Activated naive CD4-positive, alpha-beta T cell treated with Interleukin-2 at 50 U/mL for 16 hours (primary cell): ENCODE data around the gene PDCD11.
A peak's percentile ranks its signal among the peaks of the same experiment; 100 is the strongest.
"Not testable (repeated sequence)": the region's sequence is repeated elsewhere in the genome, so short reads cannot be mapped to it uniquely, and the experiment has no call there.

Experiments used
- DNase-seq: peaks from one replicate; pipeline ENCODE4 v3.0.0-alpha.2; 2020

Gene PDCD11, protein sequence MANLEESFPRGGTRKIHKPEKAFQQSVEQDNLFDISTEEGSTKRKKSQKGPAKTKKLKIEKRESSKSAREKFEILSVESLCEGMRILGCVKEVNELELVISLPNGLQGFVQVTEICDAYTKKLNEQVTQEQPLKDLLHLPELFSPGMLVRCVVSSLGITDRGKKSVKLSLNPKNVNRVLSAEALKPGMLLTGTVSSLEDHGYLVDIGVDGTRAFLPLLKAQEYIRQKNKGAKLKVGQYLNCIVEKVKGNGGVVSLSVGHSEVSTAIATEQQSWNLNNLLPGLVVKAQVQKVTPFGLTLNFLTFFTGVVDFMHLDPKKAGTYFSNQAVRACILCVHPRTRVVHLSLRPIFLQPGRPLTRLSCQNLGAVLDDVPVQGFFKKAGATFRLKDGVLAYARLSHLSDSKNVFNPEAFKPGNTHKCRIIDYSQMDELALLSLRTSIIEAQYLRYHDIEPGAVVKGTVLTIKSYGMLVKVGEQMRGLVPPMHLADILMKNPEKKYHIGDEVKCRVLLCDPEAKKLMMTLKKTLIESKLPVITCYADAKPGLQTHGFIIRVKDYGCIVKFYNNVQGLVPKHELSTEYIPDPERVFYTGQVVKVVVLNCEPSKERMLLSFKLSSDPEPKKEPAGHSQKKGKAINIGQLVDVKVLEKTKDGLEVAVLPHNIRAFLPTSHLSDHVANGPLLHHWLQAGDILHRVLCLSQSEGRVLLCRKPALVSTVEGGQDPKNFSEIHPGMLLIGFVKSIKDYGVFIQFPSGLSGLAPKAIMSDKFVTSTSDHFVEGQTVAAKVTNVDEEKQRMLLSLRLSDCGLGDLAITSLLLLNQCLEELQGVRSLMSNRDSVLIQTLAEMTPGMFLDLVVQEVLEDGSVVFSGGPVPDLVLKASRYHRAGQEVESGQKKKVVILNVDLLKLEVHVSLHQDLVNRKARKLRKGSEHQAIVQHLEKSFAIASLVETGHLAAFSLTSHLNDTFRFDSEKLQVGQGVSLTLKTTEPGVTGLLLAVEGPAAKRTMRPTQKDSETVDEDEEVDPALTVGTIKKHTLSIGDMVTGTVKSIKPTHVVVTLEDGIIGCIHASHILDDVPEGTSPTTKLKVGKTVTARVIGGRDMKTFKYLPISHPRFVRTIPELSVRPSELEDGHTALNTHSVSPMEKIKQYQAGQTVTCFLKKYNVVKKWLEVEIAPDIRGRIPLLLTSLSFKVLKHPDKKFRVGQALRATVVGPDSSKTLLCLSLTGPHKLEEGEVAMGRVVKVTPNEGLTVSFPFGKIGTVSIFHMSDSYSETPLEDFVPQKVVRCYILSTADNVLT (N-terminal part only)

DNA sequence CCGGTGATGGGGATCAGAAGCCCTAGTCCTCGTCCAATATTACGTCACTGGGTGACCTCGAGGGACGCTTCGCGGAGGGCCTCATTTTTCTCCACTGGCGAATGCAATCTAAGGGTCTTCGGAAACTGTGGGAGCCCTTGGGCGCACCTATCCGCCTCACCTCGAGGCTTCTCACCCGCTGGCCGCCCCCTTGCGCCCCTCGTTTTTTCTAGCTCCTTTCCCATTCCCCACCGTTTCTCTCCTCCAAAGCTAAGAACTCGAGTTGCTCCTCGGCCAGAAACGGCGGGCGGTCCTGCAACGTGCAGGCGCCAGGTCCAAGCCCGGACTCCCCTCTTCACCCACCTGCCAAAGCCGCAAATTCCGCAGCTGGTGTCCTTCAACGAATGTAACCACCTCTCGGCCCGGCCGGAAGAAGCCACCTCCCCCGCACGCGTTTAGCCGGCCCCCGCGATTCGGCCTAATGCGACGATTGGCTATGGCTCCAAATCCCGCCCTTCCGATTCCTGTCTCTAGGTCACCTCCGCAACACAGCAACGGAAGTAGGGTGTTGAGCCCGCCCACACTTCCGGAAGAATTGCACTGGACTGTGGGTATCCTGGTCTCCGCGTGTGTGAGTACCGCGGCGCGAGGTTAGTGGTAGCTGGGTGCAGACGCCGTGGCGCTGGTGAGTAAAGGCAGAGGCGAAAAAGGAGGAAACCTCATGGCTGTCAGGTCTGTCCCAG, at the start of gene PDCD11, which contains the start of gene ATP5MK:
TSS of gene PDCD11 (plus strand) at position 560 of the 722 bp plus-strand sequence. CDS start 1,801 bp downstream, outside the sequence.
TSS of gene ATP5MK (minus strand) at position 409 of the 722 bp plus-strand sequence. CDS start 4,018 bp downstream, outside the sequence.
- DNase-seq: peak; percentile 97

DNA sequence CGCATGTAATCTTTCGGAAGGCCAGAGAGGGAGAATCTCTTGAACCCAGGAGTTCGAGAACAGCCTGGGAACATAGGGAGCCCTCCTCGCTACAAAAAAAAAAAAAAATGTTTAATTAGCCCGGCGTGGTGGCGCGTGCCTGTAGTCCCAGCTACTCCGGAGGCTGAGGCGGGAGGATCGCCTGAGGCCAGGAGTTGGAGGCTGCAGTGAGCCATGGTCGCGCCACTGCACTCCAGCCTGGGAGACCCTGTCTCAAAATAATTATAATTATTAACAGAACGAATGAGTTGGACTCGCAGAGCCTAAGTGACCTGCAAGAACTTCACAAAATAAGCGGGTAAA, 46.3 kb upstream of the PDCD11 start:
- no peak for DNase-seq

DNA sequence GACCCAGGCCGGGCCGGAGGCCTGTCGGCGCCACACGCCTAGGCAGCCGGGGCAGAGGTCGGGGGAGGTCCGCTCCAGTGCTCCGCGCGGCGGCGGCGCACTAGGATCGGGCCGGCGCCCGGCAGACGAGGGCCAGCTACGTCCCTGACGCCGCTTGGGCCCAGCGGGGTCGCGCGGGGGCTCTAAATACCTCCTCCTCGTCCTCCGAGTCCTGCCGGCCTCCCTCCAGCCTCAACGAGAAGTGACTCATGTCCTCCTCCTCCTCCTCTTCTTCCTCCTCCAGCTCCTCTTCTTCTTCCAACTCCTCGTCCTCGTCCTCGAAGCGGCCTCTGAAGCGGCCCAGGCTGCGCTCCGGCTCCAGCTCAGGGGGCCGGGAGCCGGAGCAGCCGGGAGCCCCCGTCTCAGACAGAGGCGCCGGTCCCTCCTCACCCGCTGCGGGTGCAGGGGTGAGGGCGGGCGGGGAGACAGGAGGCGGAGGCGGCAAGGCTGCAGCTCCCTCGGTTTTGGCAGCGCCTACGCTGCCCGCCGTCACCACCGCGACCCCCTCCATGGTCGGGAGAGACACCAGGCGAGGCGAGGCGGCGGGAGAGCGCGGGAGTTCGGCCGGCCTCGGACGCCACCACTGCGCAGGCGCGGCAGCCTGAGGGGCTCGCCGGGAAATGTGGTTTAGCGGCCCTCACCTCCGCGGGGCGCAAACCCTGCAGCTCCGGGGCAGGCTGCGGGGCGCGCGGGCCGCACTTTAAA, 45.7 kb upstream of the PDCD11 start, which contains the start of gene PCGF6:
TSS of gene PCGF6 (minus strand) at position 624 of the 744 bp plus-strand sequence. CDS start at position 550, 74 bp downstream.
- DNase-seq: peak; percentile 75

DNA sequence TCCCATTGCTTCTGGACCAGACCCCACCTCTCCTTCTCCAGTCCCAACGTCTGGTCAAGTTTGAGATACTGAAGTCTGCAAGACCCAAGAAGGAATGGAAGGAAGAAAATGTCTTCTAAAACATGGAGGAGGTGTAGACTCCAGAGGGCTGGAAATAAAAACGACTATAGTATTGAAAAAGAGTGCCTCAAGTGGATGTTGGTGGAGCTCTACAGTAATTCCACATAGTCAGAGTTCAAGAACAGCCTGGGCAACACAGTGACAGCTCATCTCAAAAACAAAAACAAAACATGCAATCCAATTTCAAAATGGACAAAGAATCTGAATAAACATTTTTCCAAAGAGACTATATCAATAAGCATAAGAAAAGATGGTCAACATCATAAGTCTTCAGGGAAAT, 43.1 kb upstream of the PDCD11 start:
- DNase-seq: no peak

DNA sequence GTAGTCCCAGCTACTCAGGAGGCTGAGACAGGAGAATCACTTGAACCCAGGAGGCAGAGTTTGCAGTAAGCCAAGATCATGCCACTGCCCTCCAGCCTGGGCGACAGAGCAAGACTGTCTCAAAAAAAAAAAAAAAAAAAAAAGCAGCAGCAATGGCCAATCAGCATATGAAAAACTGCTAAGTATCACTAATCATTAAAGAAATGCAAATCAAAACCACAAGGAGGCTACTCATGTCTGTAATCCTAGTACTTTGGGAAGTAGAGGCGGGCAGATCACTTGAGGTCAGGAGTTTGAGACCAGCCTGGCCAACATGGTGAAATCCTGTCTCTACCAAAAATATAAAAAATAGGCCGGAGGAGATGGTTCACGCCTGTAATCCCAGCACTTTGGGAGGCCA, 41.9 kb upstream of the PDCD11 start:
- not testable (repeated sequence) for DNase-seq

DNA sequence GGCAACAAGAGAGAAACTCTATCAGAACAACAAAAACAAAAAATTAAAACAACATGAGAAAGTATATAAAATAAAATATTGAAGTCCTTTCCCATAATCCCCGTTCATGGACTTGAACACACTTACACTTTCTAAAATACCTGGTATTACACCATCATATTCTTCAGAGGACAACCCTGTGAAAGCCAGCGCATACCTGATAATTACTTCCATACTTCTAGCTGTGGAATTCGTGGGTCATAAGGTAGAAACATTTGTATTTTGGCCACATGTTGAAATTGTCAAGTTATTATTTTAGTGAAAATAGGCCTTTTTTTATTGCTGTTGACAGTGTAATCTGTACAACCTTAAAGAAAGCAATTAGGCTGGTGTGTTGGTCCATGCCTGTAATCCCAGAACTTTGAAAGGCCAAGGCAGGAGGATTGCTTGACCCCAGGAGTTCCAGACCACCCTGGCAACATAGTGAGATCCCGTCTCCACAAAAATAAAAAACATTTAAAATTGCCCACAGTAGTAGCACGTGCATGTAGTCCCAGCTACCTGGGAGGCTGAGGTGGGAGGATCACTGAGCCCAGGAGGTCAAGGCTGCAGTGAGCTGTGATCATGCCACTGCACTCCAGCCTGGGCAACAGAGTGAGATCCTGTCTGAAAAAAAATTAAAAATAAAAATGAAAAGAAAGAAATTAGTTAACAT, 40.4 kb upstream of the PDCD11 start:
- no peak for DNase-seq

DNA sequence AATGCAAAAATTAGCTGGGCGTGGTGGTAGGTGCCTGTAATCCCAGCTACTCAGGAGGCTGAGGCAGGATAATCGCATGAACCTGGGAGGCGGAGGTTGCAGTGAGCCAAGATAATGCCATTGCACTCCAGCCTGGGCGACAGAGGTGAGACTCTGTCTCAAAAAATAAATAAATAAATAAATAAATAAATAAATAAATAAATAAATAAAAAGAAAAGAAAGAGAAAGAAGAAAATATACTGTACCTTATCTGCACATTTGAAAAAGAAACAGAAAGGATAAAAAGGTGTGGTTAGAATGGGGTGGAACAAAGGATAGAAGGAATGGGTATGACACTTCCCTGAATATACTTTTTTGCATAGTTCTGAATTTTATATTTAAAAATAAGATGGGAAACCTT, 36.9 kb upstream of the PDCD11 start:
- DNase-seq: not testable (repeated sequence)

DNA sequence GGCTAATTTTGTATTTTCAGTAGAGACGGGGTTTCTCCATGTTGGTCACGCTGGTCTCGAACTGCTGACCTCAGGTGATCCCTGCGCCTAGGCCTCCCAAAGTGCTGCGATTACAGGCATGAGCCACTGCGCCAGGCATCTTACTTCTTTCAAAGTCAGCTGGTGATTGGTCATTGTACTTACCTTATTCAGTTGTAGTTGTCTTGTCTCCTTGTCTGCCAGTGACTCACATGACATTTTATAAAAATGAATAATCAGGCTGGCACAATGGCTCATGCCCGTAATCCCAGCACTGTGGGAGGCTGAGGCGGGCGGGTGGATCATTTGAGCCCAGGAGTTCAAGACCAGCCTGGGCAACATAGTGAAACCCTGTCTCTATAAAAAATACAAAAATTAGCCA, 35.6 kb upstream of the PDCD11 start:
- not testable (repeated sequence) for DNase-seq

DNA sequence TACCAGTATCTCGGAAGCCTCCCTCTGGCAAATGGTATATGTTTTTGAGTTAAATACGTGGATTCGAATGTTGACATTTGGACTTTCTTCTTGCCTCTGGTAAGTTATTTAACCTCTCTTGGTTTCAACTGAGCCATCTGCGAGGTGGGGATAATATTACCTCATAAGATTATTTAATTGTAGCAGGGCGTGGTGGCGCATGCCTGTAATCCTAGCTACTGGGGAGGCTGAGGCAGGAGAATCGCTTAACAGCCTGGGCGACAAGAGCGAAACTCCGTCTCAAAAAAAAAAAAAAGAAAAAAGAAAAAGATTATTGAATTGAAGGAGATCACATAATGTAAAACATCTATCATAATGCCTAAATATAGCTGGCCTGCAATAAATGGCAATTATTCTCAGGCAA, 29.0 kb upstream of the PDCD11 start:
- DNase-seq: peak; percentile 5

DNA sequence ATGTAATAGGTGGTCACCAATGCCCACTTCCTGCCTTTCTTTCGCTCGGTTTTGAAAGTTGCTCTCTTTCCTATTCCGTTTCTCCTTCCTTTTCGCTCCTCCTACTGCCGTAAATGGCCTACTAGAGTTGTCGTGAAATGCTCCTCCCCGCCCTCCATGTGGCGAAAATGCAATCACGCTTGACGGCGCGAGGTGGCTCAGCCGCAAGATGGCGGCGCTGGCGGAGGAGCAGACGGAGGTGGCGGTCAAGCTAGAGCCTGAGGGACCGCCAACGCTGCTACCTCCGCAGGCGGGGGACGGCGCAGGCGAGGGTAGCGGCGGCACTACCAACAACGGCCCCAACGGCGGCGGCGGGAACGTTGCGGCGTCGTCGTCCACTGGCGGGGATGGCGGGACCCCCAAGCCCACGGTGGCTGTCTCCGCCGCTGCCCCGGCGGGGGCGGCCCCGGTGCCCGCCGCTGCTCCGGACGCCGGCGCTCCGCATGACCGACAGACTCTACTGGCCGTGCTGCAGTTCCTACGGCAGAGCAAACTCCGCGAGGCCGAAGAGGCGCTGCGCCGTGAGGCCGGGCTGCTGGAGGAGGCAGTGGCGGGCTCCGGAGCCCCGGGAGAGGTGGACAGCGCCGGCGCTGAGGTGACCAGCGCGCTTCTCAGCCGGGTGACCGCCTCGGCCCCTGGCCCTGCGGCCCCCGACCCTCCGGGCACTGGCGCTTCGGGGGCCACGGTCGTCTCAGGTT, 28.5 kb upstream of the PDCD11 start, which contains the start of gene TAF5:
TSS of gene TAF5 (plus strand) at position 195 of the 737 bp plus-strand sequence. CDS start at position 209, 14 bp downstream.
- peak; percentile 91 for DNase-seq

DNA sequence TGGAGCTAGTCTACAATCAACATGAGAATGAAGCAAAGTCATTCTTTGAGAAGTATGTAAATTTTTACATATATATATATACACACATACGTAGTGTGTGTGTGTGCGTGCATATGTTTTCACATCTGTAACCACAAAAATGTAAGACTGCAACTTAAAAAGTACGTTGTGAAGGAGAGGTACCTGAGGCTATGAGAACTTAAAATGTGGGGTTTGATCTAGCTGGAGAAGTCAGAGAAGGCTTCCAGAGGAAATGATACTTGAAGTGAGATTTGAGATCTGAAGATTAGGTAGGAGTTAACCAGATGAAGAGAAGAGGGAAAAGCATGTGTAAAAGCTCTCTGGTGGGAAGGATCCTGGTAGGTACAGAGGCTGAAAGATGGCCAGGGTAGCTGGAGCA, 22.9 kb upstream of the PDCD11 start:
- no peak for DNase-seq

DNA sequence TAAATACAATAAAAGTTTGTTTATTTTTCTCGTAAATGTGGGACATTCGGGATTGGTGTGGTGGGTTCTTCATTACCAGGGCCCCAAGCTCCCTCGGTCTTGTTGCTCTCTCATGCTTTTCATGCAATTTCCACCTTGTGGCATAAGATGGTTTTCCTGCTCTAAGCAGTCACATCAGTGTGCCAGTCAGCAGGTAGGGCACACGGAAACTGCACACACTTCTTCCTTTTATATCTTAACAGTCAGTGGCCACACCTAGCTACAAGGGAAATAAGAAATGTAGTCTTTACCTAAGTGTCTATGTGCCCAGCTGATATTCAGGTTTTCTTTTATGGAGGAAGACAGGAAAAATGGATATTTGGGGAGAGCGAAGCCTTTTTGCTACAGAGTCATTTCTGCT, 22.2 kb upstream of the PDCD11 start:
- no peak for DNase-seq

DNA sequence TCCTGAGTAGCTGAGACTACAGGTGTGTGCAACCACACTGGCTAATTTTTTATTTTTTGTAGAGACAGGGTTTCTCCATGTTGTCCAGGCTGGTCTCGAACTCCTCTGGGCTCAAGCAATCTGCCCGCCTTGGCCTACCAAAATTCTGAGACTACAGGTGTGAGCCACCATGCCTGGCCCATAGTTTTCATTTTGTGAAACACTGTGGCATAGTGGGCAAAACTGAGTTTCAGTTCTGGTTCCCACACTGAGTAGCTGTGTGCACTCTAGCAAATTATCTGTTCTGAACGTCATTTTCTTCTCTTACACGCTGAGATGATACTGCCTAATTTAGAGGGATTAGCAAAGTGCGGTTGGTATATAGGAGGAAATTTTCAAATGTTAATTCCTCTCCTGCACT, 13.7 kb upstream of the PDCD11 start:
- no peak for DNase-seq

DNA sequence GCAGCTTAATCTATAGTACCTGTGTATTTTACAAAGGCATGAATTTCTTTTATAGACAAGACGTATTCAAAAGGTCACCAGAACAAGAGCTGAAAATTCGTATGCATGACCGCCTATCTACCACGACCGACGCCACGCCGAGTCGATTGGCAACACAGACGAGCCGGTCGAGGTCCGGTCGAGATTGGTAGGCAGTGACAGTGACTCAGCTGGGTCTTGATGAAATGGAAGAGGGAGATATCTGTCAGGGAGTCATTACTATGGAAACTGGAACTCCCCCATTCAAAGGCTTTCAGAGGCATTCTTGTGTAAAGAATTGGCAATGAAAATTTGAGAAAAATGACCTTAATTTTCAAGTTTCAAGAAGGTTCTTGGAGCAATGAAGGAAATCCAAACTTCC, 2.2 kb upstream of the PDCD11 start:
- DNase-seq: no peak

DNA sequence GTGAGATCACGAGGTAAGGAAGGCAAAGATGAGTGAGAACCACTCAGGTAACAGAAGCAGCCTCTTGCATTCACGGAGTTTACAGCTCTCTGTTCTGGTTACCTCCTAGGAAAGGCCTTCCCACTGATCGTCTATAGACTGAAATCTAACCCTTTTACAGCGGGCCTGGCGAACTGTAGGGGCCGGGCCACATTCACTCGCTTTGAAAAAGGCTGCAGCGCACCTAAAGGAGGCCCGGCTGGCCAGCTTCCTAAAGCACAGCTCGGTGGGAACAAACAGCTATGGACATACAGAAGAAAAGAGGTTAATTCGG, 716 bp upstream of the PDCD11 start:
- DNase-seq: no peak

DNA sequence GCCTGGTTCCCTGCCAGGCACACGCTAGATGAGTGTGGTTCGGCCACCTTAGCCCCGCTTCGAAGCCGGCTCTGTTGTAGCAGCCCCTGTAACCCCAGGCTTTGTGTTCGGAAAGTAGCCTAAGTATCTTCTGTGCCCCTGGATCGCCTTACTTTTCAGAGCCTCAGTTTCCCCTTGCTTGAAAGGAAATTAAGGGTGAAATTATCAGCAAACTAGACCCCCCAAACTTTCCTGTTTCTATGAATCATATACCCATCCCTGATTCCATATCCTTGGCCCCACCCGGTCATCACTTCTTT, 312 bp downstream of the PDCD11 start:
- no peak for DNase-seq

DNA sequence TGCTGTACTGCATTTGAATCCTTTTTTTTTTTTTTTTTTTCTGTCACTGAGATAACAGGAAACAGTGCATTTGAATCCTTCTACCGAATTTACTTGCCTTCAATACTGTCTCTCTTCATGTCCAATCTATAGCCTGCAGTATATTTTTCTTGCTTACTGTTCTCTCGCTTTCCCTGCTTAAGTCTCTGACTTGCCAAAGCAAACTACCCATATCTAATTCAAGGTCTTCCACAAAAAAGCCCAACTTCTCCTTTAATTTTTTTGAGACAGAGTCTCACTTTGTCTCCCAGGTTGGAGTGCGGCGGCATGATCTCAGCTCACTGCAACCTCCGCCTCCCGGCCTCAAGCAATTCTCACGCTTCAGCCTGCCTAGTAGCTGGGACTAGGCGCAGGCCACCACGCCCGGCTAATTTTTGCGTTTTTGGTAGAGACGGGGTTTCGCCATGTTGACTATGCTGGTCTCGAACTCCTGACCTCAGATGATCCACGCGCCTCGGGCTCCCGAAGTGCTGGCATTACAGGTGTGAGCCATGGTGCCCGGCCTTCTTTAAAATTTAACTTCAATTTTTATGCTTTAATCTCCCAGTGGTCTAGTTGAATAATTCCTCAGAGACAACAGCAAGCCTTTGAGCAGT, 882 bp downstream of the PDCD11 start:
- no peak for DNase-seq

DNA sequence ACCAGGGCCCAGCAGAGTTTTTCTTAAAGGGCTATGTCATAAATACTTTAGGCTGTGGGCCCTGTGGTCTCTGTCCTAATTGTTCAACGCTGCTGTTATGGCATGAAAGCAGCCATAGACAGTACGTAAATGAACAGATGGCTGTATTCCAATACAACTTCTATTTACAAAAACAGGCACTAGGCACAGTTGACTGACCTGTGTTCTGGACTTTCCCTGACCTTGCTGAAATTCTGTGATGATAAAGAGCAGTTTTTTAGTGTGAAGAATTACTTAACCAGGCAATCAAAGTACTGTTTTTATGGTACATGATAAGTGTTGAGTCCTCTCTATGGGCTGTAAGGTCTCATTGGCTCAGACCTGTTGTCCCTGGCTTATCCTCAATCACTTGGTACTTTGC, 17.1 kb downstream of the PDCD11 start:
- DNase-seq: no peak

DNA sequence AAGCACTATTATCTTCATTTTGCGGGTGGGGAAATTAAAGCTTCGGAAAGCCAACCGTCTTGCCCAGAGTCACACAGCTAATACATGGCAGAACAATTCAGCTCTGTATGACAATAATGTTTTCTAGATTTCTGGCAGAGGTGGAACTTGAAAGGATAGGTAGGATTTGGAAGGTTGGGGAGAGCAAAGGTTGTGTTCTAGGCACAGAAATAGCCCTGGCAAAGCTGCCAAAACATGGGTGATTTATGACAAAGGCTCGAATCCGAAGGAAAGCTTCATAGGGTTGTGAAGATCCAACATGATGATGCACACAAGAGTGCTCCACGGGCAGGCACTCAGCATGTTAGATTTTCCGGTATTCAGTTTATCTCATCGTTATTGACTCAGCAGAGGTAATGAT, 19.2 kb downstream of the PDCD11 start:
- DNase-seq: no peak
